ENCODE results near the gene ZNF239. TPM values are rescaled to one million over a fixed set of nuclear protein-coding genes. Genes with fewer than 3 reads are reported as not detected.
A peak's percentile ranks its signal among the peaks of the same experiment; 100 is the strongest.

The ZNF239 gene
- total and polyA plus RNA-seq, 2 donors (not counting 3 experiments of a cell fraction or from before 2014, with no cell fraction given), result 0.30 to 0.51 TPM

GRCh38 chr10:43623351-43623750, 48.9 kb upstream of the ZNF239 start:
- H3K9me1 ChIP-seq (replicated peaks; ENCODE audit: control insufficient read depth, extremely low read depth, insufficient read depth, low read length), result no peaks in the 10 kb centered on the region
- ChIA-PET CTCF (no interaction called here), POLR2A (no interaction called here)
- H3K9me3 ChIP-seq (replicated peaks; ENCODE audit: control insufficient read depth, insufficient read depth, low read length), result no peaks in the 10 kb centered on the region
- H3K27me3 ChIP-seq (ENCODE audit: control insufficient read depth in 2 of 2, insufficient read depth in 2 of 2, low read length in 2 of 2), result no peaks in the 10 kb centered on the region
- H3K4me3 ChIP-seq (replicated peaks in 1 of 3; ENCODE audit: insufficient read depth in 1 of 3, low read depth in 1 of 3, low read length in 3 of 3), result peak overlapping the region in 2 of 3 experiments; percentile 26 to 44
- H3K4me2 ChIP-seq (ENCODE audit: insufficient read depth, low read length), result peak overlapping the region; percentile 75
- no peak overlapping the region for H3K27ac ChIP-seq (ENCODE audit: insufficient read depth, low read depth, low read length)
- TF ChIP-seq POLR2A (IDR thresholded peaks at IDR 0.05; ENCODE audit: low read depth, low read length), result no peak
- TF ChIP-seq JUN (IDR thresholded peaks at IDR 0.05; ENCODE audit: borderline replicate concordance, insufficient read depth, insufficient read length, low read depth), result no peak
- TF ChIP-seq, protein P1, sequence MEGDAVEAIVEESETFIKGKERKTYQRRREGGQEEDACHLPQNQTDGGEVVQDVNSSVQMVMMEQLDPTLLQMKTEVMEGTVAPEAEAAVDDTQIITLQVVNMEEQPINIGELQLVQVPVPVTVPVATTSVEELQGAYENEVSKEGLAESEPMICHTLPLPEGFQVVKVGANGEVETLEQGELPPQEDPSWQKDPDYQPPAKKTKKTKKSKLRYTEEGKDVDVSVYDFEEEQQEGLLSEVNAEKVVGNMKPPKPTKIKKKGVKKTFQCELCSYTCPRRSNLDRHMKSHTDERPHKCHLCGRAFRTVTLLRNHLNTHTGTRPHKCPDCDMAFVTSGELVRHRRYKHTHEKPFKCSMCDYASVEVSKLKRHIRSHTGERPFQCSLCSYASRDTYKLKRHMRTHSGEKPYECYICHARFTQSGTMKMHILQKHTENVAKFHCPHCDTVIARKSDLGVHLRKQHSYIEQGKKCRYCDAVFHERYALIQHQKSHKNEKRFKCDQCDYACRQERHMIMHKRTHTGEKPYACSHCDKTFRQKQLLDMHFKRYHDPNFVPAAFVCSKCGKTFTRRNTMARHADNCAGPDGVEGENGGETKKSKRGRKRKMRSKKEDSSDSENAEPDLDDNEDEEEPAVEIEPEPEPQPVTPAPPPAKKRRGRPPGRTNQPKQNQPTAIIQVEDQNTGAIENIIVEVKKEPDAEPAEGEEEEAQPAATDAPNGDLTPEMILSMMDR (IDR thresholded peaks at IDR 0.05; ENCODE audit: extremely low read depth in 1 of 2, insufficient read depth in 1 of 2, low read depth in 1 of 2, low read length in 2 of 2), result no peak
- peak overlapping the region; percentile 82 for H2AFZ ChIP-seq (ENCODE audit: low read depth, low read length)
- H4K20me1 ChIP-seq (replicated peaks; ENCODE audit: control insufficient read depth, extremely low read depth, insufficient read depth, low read length), result no peaks in the 10 kb centered on the region
- H3K79me2 ChIP-seq (ENCODE audit: control insufficient read depth, insufficient read depth, low read length), result no peaks in the 10 kb centered on the region
- no peak for FAIRE-seq
- H3K4me1 ChIP-seq (ENCODE audit: control insufficient read depth, extremely low read depth, insufficient read depth, low read length), result no peaks in the 10 kb centered on the region
- dilution Hi-C loops (cut with MboI; ENCODE audit: extremely low pct_ligation_motif_present, low sequenced_read_pairs) (no loop called here), intact Hi-C loops (cut with micrococcal nuclease) (no loop called here)
- peak; percentile 32 for DNase-seq (ENCODE audit: low read depth, low spot score)
- H3K9ac ChIP-seq (replicated peaks; ENCODE audit: extremely low read depth, insufficient read depth, low read length), result no peak overlapping the region
- no peaks in the 10 kb centered on the region for H3K36me3 ChIP-seq (ENCODE audit: control insufficient read depth in 2 of 2, extremely low read depth in 1 of 2, insufficient read depth in 2 of 2, low read length in 2 of 2)
- BruUV-seq (replicated peaks), result no TSS peak

- Histone ChIP-seq H3K27me3 (ENCODE audit: control insufficient read depth in 2 of 2, insufficient read depth in 2 of 2, low read length in 2 of 2) (no peaks in the 10 kb centered on the region), H2AFZ (ENCODE audit: low read depth, low read length) (no peak overlapping the region), H3K9me1 (replicated peaks; ENCODE audit: control insufficient read depth, extremely low read depth, insufficient read depth, low read length) (no peaks in the 10 kb centered on the region), H3K36me3 (ENCODE audit: control insufficient read depth in 2 of 2, extremely low read depth in 1 of 2, insufficient read depth in 2 of 2, low read length in 2 of 2) (no peaks in the 10 kb centered on the region), H3K79me2 (ENCODE audit: control insufficient read depth, insufficient read depth, low read length) (no peaks in the 10 kb centered on the region), H3K9ac (replicated peaks; ENCODE audit: extremely low read depth, insufficient read depth, low read length) (no peak overlapping the region), H3K4me3 (replicated peaks in 1 of 3; ENCODE audit: insufficient read depth in 1 of 3, low read depth in 1 of 3, low read length in 3 of 3) (no peak overlapping the region), H3K4me1 (ENCODE audit: control insufficient read depth, extremely low read depth, insufficient read depth, low read length) (no peaks in the 10 kb centered on the region), H3K9me3 (replicated peaks; ENCODE audit: control insufficient read depth, insufficient read depth, low read length) (peaks cover under 1% of the 10 kb centered on the region), H4K20me1 (replicated peaks; ENCODE audit: control insufficient read depth, extremely low read depth, insufficient read depth, low read length) (no peaks in the 10 kb centered on the region), H3K4me2 (ENCODE audit: insufficient read depth, low read length) (no peak overlapping the region), H3K27ac (ENCODE audit: insufficient read depth, low read depth, low read length) (no peak overlapping the region)
- DNase-seq (ENCODE audit: low read depth, low spot score) (no peak), FAIRE-seq (no peak)
- intact Hi-C loops (cut with micrococcal nuclease) (no loop called here), dilution Hi-C loops (cut with MboI; ENCODE audit: extremely low pct_ligation_motif_present, low sequenced_read_pairs) (no loop called here)
- BruUV-seq (replicated peaks), result no TSS peak
- ChIA-PET POLR2A (no interaction called here), CTCF (no interaction called here)
- TF ChIP-seq POLR2A (IDR thresholded peaks at IDR 0.05; ENCODE audit: low read depth, low read length), result no peak
- no peak for TF ChIP-seq GATA2 (IDR thresholded peaks at IDR 0.05; ENCODE audit: insufficient read depth, insufficient read length, low read depth, low read length)
Observed at GRCh38 chr10:43622038-43622437, 47.6 kb upstream of the ZNF239 start.
